Measurements from ENCODE around the gene GON4L. TPM values are rescaled to one million over a fixed set of nuclear protein-coding genes. Genes with fewer than 3 reads are reported as not detected.
"Not testable (repeated sequence)": the region's sequence is repeated elsewhere in the genome, so short reads cannot be mapped to it uniquely, and the experiment has no call there.

GON4L gene
- total RNA-seq, 1 experiment from 2014 or later: 31.2 TPM

- intact Hi-C loops (cut with micrococcal nuclease): no loop called here
- Histone ChIP-seq H3K36me3 (ENCODE audit: low read depth, low read length) (0 out of 2 replicates have a peak, but pooled peaks cover 5% of the 10 kb centered on the region), H3K27ac (ENCODE audit: low read length) (no peak overlapping the region), H3F3A (ENCODE audit: low read length, unreplicated experiment) (no peaks in the 10 kb centered on the region), H3K27me3 (ENCODE audit: low read length) (no peaks in the 10 kb centered on the region), H3K4me3 (ENCODE audit: low read length) (no peak overlapping the region), H3K79me2 (ENCODE audit: low read length) (peaks cover 49% of the 10 kb centered on the region), H3K4me1 (ENCODE audit: insufficient read depth, low read length) (no peaks in the 10 kb centered on the region), H2AFZ (ENCODE audit: low read length) (no peak overlapping the region), H4K20me1 (ENCODE audit: low read length) (no peaks in the 10 kb centered on the region), H3K4me2 (ENCODE audit: low read length) (no peak overlapping the region), H3K9me2 (replicated peaks; ENCODE audit: low read length) (no peaks in the 10 kb centered on the region), H3K9ac (ENCODE audit: low read length) (no peak overlapping the region), H3K9me3 (ENCODE audit: low read length) (no peaks in the 10 kb centered on the region)
- no peak for DNase-seq
- ATAC-seq: no peak
- POLR2A ChIA-PET (ENCODE audit: unreplicated experiment): no interaction called here
- no peak for TF ChIP-seq EZH2phosphoT487 (IDR thresholded peaks at IDR 0.05; ENCODE audit: borderline replicate concordance, low read length)
- TF ChIP-seq CTCF (conservative IDR thresholded peaks at IDR 0.05; ENCODE audit: low read depth, low read length): no peak
- TF ChIP-seq EZH2 (IDR thresholded peaks at IDR 0.05; ENCODE audit: low read length, unreplicated experiment): no peak
- BruUV-seq (replicated peaks): no TSS peak
- CTCF ChIA-PET: no interaction called here
These were observed 21.5 kb downstream of the GON4L start for GRCh38 chr1:155835548-155835947.

DNA sequence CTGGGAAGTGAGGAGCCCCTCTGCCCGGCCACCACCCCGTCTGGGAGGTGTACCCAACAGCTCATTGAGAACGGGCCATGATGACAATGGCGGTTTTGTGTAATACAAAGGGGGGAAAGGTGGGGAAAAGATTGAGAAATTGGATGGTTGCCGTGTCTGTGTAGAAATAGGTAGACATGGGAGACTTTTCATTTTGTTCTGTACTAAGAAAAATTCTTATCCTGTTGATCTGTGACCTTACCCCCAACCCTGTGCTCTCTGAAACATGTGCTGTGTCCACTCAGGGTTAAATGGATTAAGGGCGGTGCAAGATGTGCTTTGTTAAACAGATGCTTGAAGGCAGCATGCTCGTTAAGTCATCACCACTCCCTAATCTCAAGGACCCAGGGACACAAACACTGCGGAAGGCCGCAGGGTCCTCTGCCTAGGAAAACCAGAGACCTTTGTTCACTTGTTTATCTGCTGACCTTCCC, 22.1 kb downstream of the GON4L start:
- H3K36me3 ChIP-seq (ENCODE audit: low read depth, low read length); H3K4me2 ChIP-seq (ENCODE audit: low read length); DNase-seq; H2AFZ ChIP-seq (ENCODE audit: low read length); CTCF ChIA-PET; H3K27me3 ChIP-seq (ENCODE audit: low read length); H3K9me2 ChIP-seq (replicated peaks; ENCODE audit: low read length); BruUV-seq (replicated peaks); POLR2A ChIA-PET (ENCODE audit: unreplicated experiment); H3K4me3 ChIP-seq (ENCODE audit: low read length); intact Hi-C loops (cut with micrococcal nuclease); H4K20me1 ChIP-seq (ENCODE audit: low read length); H3K9me3 ChIP-seq (ENCODE audit: low read length); H3F3A ChIP-seq (ENCODE audit: low read length, unreplicated experiment); ATAC-seq; H3K27ac ChIP-seq (ENCODE audit: low read length); H3K9ac ChIP-seq (ENCODE audit: low read length); H3K4me1 ChIP-seq (ENCODE audit: insufficient read depth, low read length): not testable (repeated sequence)
- H3K79me2 ChIP-seq (ENCODE audit: low read length): peaks cover 43% of the 10 kb centered on the region

GRCh38 chr1:155834296-155834926, 22.6 kb downstream of the GON4L start:
- ATAC-seq: no peak; the same call in 1 of the 2 replicates
- ChIA-PET POLR2A (ENCODE audit: unreplicated experiment) (no interaction called here), CTCF (no interaction called here)
- H4K20me1 ChIP-seq (ENCODE audit: low read length): no peaks in the 10 kb centered on the region
- intact Hi-C loops (cut with micrococcal nuclease): no loop called here
- H3K4me3 ChIP-seq (ENCODE audit: low read length): no peak overlapping the region
- BruUV-seq (replicated peaks): no TSS peak
- H3K4me2 ChIP-seq (ENCODE audit: low read length): no peak overlapping the region
- no peaks in the 10 kb centered on the region for H3K27me3 ChIP-seq (ENCODE audit: low read length)
- H3F3A ChIP-seq (ENCODE audit: low read length, unreplicated experiment): no peaks in the 10 kb centered on the region
- DNase-seq: no peak
- no peaks in the 10 kb centered on the region for H3K9me2 ChIP-seq (replicated peaks; ENCODE audit: low read length)
- no peak overlapping the region for H2AFZ ChIP-seq (ENCODE audit: low read length)
- H3K9ac ChIP-seq (ENCODE audit: low read length): no peak overlapping the region
- H3K9me3 ChIP-seq (ENCODE audit: low read length): no peaks in the 10 kb centered on the region
- no peaks in the 10 kb centered on the region for H3K4me1 ChIP-seq (ENCODE audit: insufficient read depth, low read length)
- H3K36me3 ChIP-seq (ENCODE audit: low read depth, low read length): 0 out of 2 replicates have a peak, but pooled peaks cover 5% of the 10 kb centered on the region
- no peak for TF ChIP-seq EZH2 (IDR thresholded peaks at IDR 0.05; ENCODE audit: low read length, unreplicated experiment)
- peaks cover 38% of the 10 kb centered on the region for H3K79me2 ChIP-seq (ENCODE audit: low read length)
- no peak overlapping the region for H3K27ac ChIP-seq (ENCODE audit: low read length)

All from PC-3 (cell line).